HUES6 (cell line): ENCODE data around the gene HDAC7.

Experiments used
- H3K27ac ChIP-seq: 2 replicates; pipeline ENCODE4 v1.7.0; 2013; ENCODE audit warnings: low read depth, mild to moderate bottlenecking, low read length, inconsistent platforms
- H3K27me3 ChIP-seq: 2 replicates; pipeline ENCODE4 v1.6.1; 2013; ENCODE audit warnings: low read length; ENCODE audit not compliant: control insufficient read depth, insufficient read depth
- H3K36me3 ChIP-seq: 2 replicates; pipeline ENCODE4 v1.6.1; 2013; ENCODE audit warnings: low read length; ENCODE audit not compliant: control insufficient read depth, insufficient read depth
- H3K4me1 ChIP-seq: 2 replicates; pipeline ENCODE4 v1.6.1; 2013; ENCODE audit warnings: low read length; ENCODE audit not compliant: control insufficient read depth, insufficient read depth
- H3K4me3 ChIP-seq: 2 replicates; pipeline ENCODE4 v1.5.1; 2013; ENCODE audit warnings: low read depth, low read length
- H3K9ac ChIP-seq: one replicate; pipeline ENCODE4 v1.6.1; 2013; ENCODE audit warnings: mild to moderate bottlenecking, low read length
- H3K9me3 ChIP-seq: 2 replicates; pipeline ENCODE4 v1.6.1; 2013; ENCODE audit warnings: low read depth, low read length; ENCODE audit not compliant: control insufficient read depth, insufficient read depth

HDAC7 gene

DNA sequence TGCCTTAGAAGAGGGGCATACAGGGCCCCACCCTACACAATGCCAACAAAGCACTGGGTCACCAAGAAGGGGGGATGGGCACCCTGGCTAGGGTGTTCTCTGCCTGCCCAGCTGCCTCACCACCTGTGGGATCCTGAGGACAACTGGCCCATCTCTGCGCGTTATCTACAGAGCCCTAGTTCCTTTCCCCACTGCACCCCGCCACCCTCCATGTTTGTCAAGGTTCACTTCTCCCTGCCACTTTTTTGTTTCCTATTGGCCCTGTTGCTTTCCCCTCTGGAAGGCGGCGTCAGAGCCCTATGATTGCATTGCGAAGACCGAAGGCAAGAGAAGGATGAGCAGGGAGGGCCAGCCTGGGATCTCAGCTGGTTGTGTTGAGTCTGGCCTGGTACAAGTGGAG is 45.0 kb downstream of the HDAC7 start:
- no peak overlapping the region for H3K4me3 ChIP-seq
- peaks cover 25% of the 10 kb centered on the region for H3K4me1 ChIP-seq
- H3K9me3 ChIP-seq, result no peaks in the 10 kb centered on the region
- no peak overlapping the region for H3K9ac ChIP-seq
- H3K27me3 ChIP-seq, result peaks cover 14% of the 10 kb centered on the region
- H3K36me3 ChIP-seq, result no peaks in the 10 kb centered on the region
- H3K27ac ChIP-seq, result no peak overlapping the region

DNA sequence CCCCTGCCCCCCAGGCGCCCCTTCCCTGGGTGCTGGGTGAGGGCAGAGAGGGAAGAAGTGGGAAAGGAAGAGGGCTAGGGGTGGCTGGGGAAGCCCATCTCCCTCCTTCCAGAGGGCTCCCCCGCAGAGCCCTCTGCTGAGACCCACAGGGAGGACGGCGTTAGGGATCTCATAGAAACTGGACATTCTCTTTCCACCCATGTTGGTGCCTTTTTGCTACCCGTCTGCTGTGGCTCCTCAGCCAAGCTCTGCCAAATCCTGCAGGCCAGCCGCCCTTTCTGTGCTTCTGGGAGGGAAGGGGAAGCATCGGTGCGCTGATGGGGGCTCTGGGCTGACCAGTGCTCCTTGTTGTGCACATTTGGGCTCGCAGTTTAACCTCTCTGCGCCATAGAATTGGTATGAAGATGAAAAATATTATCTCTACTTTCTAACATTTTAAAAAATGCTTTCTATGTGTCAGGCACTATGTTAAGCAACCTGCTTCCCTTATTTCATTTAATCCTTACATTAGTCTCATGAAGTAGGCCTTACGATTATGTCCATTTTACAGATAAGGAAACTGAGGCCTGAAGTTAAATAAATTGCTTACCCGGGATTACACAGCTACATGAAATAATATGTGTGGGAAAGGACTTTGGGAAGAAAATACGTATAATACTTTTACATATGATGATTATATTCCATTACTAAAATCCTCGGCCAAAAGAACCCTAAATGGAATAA is 45.7 kb downstream of the HDAC7 start:
- no peak overlapping the region for H3K27ac ChIP-seq
- peak overlapping the region; percentile 71 for H3K4me3 ChIP-seq
- H3K36me3 ChIP-seq, result no peaks in the 10 kb centered on the region
- H3K4me1 ChIP-seq, result peaks cover 25% of the 10 kb centered on the region
- H3K27me3 ChIP-seq, result peaks cover 14% of the 10 kb centered on the region
- no peaks in the 10 kb centered on the region for H3K9me3 ChIP-seq
- H3K9ac ChIP-seq, result peak overlapping the region; percentile 69

DNA sequence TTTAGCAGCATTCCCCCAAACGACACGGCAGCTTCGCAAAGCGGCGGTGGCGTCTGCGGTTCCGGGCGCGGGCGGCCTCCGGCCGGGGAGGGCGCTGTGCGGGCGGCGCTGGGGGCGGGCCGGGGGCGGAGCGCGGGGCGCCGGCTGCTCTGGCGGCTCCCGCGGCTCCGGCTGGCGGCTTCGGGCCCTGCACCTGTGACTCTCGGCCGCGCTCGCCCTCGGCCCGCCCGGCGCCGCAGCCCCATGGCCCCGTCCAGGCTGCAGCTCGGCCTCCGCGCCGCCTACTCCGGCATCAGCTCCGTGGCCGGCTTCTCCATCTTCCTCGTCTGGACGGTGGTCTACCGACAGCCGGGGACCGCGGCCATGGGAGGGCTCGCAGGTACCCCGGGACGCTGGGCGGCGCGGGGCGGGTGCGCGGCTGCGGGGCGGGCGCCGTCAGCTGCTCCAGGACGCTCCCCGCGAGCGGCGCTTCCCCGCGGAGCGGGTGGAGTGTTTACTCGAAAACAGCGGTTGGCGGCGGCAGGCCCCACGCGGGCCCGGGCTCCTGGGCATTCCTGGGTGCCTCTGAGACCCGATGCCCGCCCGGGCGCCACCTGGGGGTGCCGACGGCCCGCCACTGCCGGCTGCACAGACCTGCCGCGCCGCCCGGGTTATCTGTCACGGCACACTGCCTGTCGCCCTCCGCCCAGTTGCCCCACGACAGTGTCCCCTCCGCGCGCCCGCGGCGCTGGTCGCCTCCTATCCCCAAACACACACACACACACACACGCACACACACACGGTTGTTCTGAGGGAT is 46.4 kb downstream of the HDAC7 start, which contains the start of gene SLC48A1:
SLC48A1 (plus strand) TSS at position 177 of the 796 bp plus-strand sequence; CDS start at position 244, 67 bp downstream.
- Histone ChIP-seq H3K9ac (peak within 1 kb of the TSS; percentile 69), H3K27ac (no peak within 1 kb of the TSS), H3K4me1 (peaks cover 25% of the 10 kb centered on the region), H3K36me3 (no peaks in the 10 kb centered on the region), H3K9me3 (no peaks in the 10 kb centered on the region), H3K4me3 (peak within 1 kb of the TSS; percentile 71), H3K27me3 (peaks cover 14% of the 10 kb centered on the region)

DNA sequence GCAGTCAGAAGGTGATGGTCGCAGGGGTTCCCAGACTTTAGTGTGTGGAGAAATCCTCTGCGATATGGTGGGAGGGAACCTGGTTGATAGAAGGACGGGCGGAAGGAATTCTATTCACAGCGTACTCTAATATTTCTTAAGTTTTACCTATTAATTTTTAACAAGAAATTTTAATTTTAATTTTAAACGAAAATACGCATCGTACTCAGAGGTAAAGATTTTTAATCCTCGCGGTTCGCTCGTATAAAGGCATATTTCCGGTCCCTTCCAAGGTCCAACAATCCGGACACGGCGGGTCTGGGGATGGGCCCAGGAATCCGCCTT is 47.0 kb downstream of the HDAC7 start:
- no peaks in the 10 kb centered on the region for H3K36me3 ChIP-seq
- H3K4me1 ChIP-seq, result peaks cover 22% of the 10 kb centered on the region
- peak overlapping the region; percentile 46 for H3K4me3 ChIP-seq
- no peak overlapping the region for H3K9ac ChIP-seq
- H3K9me3 ChIP-seq, result no peaks in the 10 kb centered on the region
- no peak overlapping the region for H3K27ac ChIP-seq
- peaks cover 14% of the 10 kb centered on the region for H3K27me3 ChIP-seq

DNA sequence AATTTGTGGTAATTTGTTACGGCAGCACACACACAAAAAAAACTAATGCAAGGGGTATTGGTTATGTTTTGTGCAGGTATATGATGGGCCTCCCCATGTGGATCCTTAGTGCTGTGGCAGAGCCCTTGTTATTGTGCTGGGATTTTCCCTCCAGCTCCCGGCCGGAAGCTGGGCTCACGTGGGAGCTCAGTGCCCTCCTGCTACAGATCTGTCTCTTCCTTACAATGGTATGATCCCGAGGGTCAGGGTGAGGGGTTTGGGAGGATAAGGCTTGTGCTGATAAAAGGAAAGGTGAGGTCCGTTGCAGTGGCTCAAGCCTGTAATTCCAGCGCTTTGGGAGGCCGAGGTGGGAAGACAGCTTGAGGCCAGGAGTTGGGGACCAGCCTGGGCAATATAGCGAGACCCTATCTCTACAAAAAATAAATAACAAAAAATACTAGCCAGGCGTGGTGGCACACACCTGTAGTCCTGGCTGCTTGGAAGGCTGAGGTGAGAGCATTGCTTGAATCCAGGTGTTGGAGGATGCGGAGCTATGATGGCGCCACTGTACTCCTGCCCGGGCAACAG is 47.5 kb downstream of the HDAC7 start:
- H3K4me1 ChIP-seq, result peaks cover 17% of the 10 kb centered on the region
- peaks cover 14% of the 10 kb centered on the region for H3K27me3 ChIP-seq
- H3K9me3 ChIP-seq, result no peaks in the 10 kb centered on the region
- no peaks in the 10 kb centered on the region for H3K36me3 ChIP-seq
- no peak overlapping the region; the same call in 1 of the 2 replicates for H3K4me3 ChIP-seq
- no peak overlapping the region for H3K27ac ChIP-seq
- H3K9ac ChIP-seq, result no peak overlapping the region

DNA sequence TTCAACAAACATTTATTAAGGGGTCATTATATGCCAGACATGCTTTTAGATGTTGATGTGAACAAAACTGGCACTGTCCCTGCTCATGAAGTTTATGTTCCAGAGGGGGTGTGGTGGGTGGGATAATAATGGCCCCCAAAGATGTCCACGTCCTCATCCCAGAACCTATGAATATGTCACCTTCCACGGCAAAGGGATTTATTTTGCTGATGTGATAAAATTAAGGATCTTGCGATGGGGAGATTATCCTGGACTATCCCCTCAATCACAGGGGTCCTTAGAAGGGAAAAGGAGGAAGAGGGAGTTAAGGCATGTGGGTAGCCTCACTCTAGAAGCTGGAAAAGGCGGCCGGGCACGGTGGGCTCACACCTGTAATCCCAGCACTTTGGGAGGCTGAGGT is 48.4 kb downstream of the HDAC7 start:
- peaks cover 15% of the 10 kb centered on the region for H3K4me1 ChIP-seq

DNA sequence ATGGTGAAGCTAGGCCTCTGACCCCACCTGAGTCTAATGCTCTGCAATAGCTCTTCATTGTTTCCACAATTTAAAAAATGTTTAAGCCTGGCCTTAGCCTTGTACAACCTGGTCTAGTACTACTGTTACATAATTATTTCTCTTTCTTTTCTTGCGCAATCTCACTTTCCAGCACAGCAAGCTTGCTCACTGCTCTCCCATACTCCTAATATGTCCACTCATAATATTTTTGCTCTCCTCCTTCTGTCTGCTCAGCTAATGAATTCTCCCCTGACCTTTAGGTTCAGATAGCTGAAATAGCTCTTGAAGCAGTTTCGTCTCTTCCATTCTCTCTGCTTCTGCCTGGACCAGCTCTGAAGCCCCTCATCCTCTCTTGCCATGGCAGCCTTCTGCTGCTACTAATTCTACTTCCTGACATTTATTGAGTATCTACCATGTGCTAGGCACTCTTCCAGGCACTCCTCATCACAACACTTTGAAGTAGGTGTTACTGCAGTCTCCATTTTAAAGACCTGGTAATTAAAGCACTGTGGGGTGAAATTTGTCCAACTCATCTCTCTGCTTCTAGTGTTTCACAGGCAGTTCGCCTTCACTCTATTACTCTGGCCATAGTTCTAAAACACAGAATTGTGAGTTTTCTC is 49.5 kb downstream of the HDAC7 start:
- Histone ChIP-seq H3K36me3 (no peaks in the 10 kb centered on the region), H3K4me3 (no peak overlapping the region), H3K27ac (no peak overlapping the region), H3K27me3 (peaks cover 14% of the 10 kb centered on the region), H3K9ac (no peak overlapping the region), H3K9me3 (no peaks in the 10 kb centered on the region), H3K4me1 (peaks cover 14% of the 10 kb centered on the region)

More for the DNA sequence above, 48.4 kb downstream of the HDAC7 start:
- peaks cover 14% of the 10 kb centered on the region for H3K27me3 ChIP-seq
- no peak overlapping the region for H3K9ac ChIP-seq
- H3K4me3 ChIP-seq, result no peak overlapping the region
- no peak overlapping the region for H3K27ac ChIP-seq
- no peaks in the 10 kb centered on the region for H3K9me3 ChIP-seq
- no peaks in the 10 kb centered on the region for H3K36me3 ChIP-seq

DNA sequence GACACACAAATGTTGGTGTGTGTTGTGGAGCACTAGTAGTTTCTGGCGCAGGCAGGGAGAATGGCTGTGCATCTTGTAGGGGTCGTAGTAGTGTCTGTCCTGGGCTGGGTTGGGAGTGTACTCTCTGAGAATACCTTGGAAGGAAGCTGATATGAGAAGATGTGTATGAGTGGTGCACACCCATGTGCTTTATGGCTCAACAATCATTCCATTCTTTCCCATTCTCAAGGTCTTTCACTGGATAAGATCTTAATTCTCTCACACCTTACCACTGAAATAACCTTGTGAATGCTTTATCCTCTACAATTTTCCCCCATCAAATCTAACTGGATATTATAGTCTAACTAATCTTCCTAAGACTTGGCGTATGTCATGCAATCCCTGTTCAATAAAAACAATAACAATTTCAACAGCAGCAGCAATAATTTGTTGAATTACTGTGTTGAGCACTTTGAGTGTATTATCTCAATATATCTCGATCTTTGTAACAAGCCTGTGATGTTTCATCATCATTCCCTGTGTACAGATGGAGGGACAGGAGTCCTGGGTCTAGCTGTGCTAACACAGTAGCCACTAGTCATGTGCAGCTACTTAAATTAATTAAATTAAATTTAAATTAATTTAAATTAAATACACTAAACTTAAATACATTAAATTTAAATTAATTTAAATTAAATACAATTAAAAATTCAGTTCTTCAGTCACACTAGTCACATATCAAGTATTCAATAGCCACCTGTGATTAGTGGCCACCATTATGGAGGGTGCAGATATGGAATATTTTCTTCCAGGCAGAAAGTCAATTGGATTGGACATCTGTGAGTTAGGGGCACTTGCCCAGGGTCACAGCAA is 50.2 kb downstream of the HDAC7 start:
- H3K27ac ChIP-seq, result no peak overlapping the region
- H3K9me3 ChIP-seq, result no peaks in the 10 kb centered on the region
- no peaks in the 10 kb centered on the region for H3K36me3 ChIP-seq
- no peak overlapping the region for H3K9ac ChIP-seq
- peaks cover 11% of the 10 kb centered on the region for H3K27me3 ChIP-seq
- peaks cover 14% of the 10 kb centered on the region for H3K4me1 ChIP-seq
- H3K4me3 ChIP-seq, result no peak overlapping the region

DNA sequence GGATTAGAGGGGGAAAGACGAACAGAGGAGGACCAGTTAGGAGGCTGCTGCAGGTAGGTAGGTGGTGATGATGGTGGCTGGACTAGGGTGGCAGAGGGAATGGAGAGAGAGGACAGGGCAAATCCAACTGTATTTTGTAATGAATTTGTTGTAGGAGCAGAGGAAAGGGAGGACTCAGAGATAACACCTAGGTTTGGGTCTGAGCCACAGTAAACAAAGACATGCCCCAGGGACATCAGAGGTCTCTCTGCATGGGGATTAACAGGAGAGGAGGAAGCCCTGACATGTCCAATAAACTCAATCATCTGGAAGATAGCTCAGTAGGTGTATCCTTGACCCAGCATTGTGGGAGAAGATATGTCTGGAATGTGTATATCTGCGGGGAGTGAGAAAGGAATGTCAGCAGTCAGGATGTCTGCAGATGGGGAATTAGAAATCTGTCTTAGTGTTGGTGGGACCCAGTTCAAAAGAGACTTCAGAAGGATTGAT is 51.3 kb downstream of the HDAC7 start:
- no peak overlapping the region for H3K27ac ChIP-seq
- no peaks in the 10 kb centered on the region for H3K27me3 ChIP-seq
- no peaks in the 10 kb centered on the region for H3K9me3 ChIP-seq
- peaks cover 21% of the 10 kb centered on the region for H3K4me1 ChIP-seq
- no peaks in the 10 kb centered on the region for H3K36me3 ChIP-seq
- H3K4me3 ChIP-seq, result no peak overlapping the region
- no peak overlapping the region for H3K9ac ChIP-seq

DNA sequence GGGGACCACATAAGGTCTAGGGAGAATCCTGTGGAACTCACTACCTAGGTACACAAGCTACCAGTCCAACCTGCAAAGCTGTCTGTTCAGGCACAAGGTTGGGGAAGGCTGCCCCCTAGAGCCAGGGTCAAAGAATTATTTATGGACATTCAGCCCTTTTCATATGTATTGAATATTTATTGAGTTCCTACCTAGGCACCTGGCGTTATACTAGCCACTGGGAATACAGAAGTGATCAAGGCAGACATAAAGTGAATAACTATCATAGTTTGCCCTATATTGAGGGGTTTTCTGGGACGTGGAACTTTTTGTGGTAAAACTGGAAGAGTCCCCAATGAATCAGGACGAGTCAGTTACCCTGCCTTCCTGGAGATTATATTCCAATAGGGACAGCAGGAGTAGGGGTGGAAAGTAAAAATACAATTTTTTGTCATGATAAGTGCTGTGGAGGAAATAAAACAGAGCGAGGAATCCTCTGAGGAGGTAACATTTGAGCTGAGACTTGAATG is 52.4 kb downstream of the HDAC7 start:
- Histone ChIP-seq H3K9ac (no peak overlapping the region), H3K4me1 (peaks cover 21% of the 10 kb centered on the region), H3K4me3 (no peak overlapping the region), H3K36me3 (no peaks in the 10 kb centered on the region), H3K27me3 (no peaks in the 10 kb centered on the region), H3K9me3 (no peaks in the 10 kb centered on the region), H3K27ac (no peak overlapping the region)
